ENCODE results near the gene MAPK1IP1L. TPM values are rescaled to one million over a fixed set of nuclear protein-coding genes. Genes with fewer than 3 reads are reported as not detected.

Gene MAPK1IP1L
- total RNA-seq, 3 donors from 2014 or later, result 67.7 to 72.7 (median 69.7) TPM

GRCh38 chr14:55038708-55039107 is 12.7 kb upstream of the MAPK1IP1L start:
- Histone ChIP-seq H3K4me1 (ENCODE audit: low read depth) (no peaks in the 10 kb centered on the region), H3K4me3 (no peak overlapping the region), H3K9me3 (no peaks in the 10 kb centered on the region), H3K36me3 (ENCODE audit: low read depth) (no peaks in the 10 kb centered on the region)
- intact Hi-C loops (cut with DNase I, micrococcal nuclease), result no loop called here
- ATAC-seq (no peak), DNase-seq (no peak)
- TF ChIP-seq CTCF (IDR thresholded peaks at IDR 0.05), result no peak

DNA sequence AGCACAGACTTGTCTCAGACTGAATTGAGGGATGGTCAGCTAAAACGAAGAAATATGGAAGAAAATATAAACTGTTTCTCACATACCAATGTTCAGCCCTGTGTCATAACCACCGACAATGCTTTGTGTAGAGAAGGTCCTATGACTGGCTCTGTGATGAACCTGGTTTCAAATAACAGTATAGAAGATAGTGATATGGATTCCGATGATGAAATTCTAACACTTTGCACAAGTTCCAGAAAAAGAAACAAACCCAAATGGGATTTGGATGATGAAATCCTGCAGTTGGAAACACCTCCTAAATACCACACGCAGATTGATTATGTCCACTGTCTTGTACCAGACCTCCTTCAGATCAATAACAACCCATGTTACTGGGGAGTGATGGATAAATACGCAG is 7.9 kb upstream of the MAPK1IP1L start:
- Histone ChIP-seq H3K4me1 (ENCODE audit: low read depth) (peaks cover 2% of the 10 kb centered on the region), H3K9me3 (no peaks in the 10 kb centered on the region), H3K4me3 (no peak overlapping the region), H3K36me3 (ENCODE audit: low read depth) (no peaks in the 10 kb centered on the region)
- TF ChIP-seq CTCF (IDR thresholded peaks at IDR 0.05), result no peak
- intact Hi-C loops (cut with DNase I, micrococcal nuclease), result no loop called here
- DNase-seq (no peak), ATAC-seq (no peak)

GRCh38 chr14:55045087-55045486 is 6.4 kb upstream of the MAPK1IP1L start:
- H3K36me3 ChIP-seq (ENCODE audit: low read depth), result no peaks in the 10 kb centered on the region
- intact Hi-C loops (cut with DNase I, micrococcal nuclease), result no loop called here
- no peak overlapping the region for H3K4me3 ChIP-seq
- ATAC-seq (no peak), DNase-seq (no peak)
- H3K4me1 ChIP-seq (ENCODE audit: low read depth), result peaks cover 8% of the 10 kb centered on the region
- H3K9me3 ChIP-seq, result no peaks in the 10 kb centered on the region
- TF ChIP-seq CTCF (IDR thresholded peaks at IDR 0.05), result no peak

DNA sequence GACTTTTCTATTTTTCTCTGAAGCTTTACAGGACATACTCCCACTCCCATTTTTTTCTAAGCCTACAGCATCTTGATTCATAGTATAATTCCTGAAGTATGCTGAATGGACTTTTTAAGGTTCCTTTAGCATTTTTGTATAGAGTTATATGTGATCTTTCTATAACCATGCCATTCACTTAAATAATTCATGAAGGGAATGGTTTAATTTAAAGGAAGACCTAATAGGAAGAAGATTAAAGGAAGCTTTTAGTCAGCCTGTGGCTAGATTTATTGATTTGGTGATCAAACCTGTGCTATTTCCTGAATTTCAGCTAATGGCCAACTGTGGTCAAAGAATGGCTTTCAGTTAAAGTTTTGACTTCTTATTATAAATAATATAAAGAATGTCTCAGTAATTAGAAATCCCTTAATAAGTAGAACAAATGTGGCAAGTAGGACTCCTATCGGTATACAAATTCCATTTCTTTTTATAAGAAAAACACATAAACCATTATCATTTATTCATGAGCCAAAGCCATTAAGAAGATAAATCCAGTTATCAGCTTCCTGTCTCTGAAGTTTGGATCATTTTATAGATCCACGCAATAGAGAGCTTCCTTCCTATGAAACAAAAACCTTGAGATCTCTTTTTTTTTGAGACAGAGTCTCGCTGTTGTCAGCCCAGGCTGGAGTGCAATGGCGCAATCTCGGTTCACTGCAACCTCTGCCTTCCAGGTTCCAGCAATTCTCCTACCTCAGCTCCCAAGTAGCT is 4.0 kb upstream of the MAPK1IP1L start:
- intact Hi-C loops (cut with DNase I, micrococcal nuclease), result no loop called here

DNA sequence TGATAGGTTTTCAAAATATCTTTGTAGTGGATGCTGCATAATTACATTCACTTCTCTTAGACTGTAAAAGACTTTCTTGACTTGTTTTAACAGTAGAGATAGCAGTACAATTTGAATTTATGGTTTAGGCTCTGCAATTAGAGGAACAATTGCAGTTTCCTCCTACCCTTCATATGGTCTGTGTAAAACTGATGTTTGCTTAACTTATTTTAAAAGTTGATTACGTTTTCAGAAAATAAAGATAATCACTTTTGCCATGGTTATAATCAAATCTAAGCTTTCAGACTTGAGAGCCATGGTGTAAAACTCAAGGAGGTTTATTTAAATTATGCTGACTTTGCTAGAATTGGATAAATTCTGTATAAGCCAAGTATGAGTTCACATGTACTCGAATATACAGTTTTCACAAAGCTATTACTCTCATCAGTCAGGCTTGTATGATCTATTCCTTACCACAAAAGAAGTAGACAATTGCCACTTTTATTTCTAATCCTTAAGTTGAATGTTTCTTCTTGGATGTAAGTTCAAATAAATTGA is 2.5 kb upstream of the MAPK1IP1L start:
- intact Hi-C loops (cut with DNase I, micrococcal nuclease), result no loop called here
- no peak for TF ChIP-seq CTCF (IDR thresholded peaks at IDR 0.05)
- DNase-seq (no peak), ATAC-seq (no peak)
- Histone ChIP-seq H3K36me3 (ENCODE audit: low read depth) (no peaks in the 10 kb centered on the region), H3K4me1 (ENCODE audit: low read depth) (peaks cover 28% of the 10 kb centered on the region), H3K4me3 (no peak overlapping the region), H3K9me3 (no peaks in the 10 kb centered on the region)

More for the DNA sequence above, 4.0 kb upstream of the MAPK1IP1L start:
- Histone ChIP-seq H3K4me1 (ENCODE audit: low read depth) (peaks cover 13% of the 10 kb centered on the region), H3K4me3 (no peak overlapping the region), H3K36me3 (ENCODE audit: low read depth) (no peaks in the 10 kb centered on the region), H3K9me3 (no peaks in the 10 kb centered on the region)
- DNase-seq (no peak), ATAC-seq (no peak)
- no peak for TF ChIP-seq CTCF (IDR thresholded peaks at IDR 0.05)
